GM23338 (cell line): Measurements from ENCODE around the gene STRN3. TPM values are rescaled to one million over a fixed set of nuclear protein-coding genes. Genes with fewer than 3 reads are reported as not detected.

Experiments
- ATAC-seq: fragments of 200-7000 bp; cut with Tn5 transposase; 3 replicates; pipeline ENCODE4 v1.9.1; 2020
- DNase-seq: peaks from one replicate; pipeline ENCODE4 v3.0.0-alpha.2; 2015; ENCODE audit warnings: low spot score
- H2AFZ ChIP-seq: fragments of 200-600 bp; sonication (generic); 2 replicates; pipeline ENCODE4 v1.8.0; 2016; ENCODE audit warnings: antibody characterized with exemption, mild to moderate bottlenecking, moderate library complexity
- H3F3A ChIP-seq: fragments of 200-600 bp; sonication (generic); replicated peaks from 2 replicates; pipeline ENCODE4 v1.8.0; 2017; ENCODE audit warnings: antibody characterized with exemption, mixed run types, low read depth
- H3K27ac ChIP-seq: fragments of 200-600 bp; sonication (generic); 2 replicates; pipeline ENCODE4 v1.6.1; 2016; ENCODE audit warnings: low read depth
- H3K27me3 ChIP-seq: fragments of 200-600 bp; sonication (generic); 2 replicates; pipeline ENCODE4 v1.8.0; 2016; ENCODE audit warnings: mild to moderate bottlenecking, mixed run types, moderate library complexity; ENCODE audit not compliant: insufficient read depth
- H3K36me3 ChIP-seq: fragments of 200-600 bp; sonication (generic); 2 replicates; pipeline ENCODE4 v1.8.0; 2016; ENCODE audit warnings: mild to moderate bottlenecking; ENCODE audit not compliant: insufficient read depth
- H3K4me1 ChIP-seq: fragments of 200-600 bp; sonication (generic); 2 replicates; pipeline ENCODE4 v1.8.0; 2016; ENCODE audit warnings: mild to moderate bottlenecking, moderate library complexity; ENCODE audit not compliant: insufficient read depth
- H3K4me2 ChIP-seq: fragments of 200-600 bp; sonication (generic); 2 replicates; pipeline ENCODE4 v1.7.1; 2017; ENCODE audit warnings: mixed run types
- H3K4me3 ChIP-seq: fragments of 200-600 bp; sonication (generic); 2 replicates; pipeline ENCODE4 v1.6.1; 2016; ENCODE audit warnings: mixed run types
- H3K79me2 ChIP-seq: fragments of 200-600 bp; sonication (generic); replicated peaks from 2 replicates; pipeline ENCODE4 v1.8.0; 2017; ENCODE audit warnings: mild to moderate bottlenecking; ENCODE audit not compliant: insufficient read depth
- H3K9me2 ChIP-seq: fragments of 200-600 bp; sonication (generic); 2 replicates; pipeline ENCODE4 v1.8.0; 2017; ENCODE audit not compliant: insufficient read depth
- H4K20me1 ChIP-seq: fragments of 200-600 bp; sonication (generic); replicated peaks from 2 replicates; pipeline ENCODE4 v1.8.0; 2017; ENCODE audit warnings: mild to moderate bottlenecking; ENCODE audit not compliant: insufficient read depth
- H3K27ac Mint-ChIP-seq: 2 replicates; pipeline ENCODE4 v1.8.0; 2020; ENCODE audit warnings: inconsistent platforms, mild to moderate bottlenecking, moderate library complexity, mixed read lengths
- H3K27me3 Mint-ChIP-seq: 3 replicates; pipeline ENCODE4 v1.8.0; 2022; ENCODE audit warnings: low read depth, mild to moderate bottlenecking, moderate library complexity, mixed read lengths, inconsistent platforms; ENCODE audit not compliant: insufficient read depth, poor library complexity
- H3K36me3 Mint-ChIP-seq: 3 replicates; pipeline ENCODE4 v1.8.0; 2021; ENCODE audit warnings: low read depth, mild to moderate bottlenecking, inconsistent platforms, moderate library complexity, mixed read lengths
- H3K4me1 Mint-ChIP-seq: 3 replicates; pipeline ENCODE4 v1.8.0; 2020; ENCODE audit warnings: mild to moderate bottlenecking, inconsistent platforms, mixed read lengths
- H3K4me3 Mint-ChIP-seq: 3 replicates; pipeline ENCODE4 v1.8.0; 2021; ENCODE audit warnings: moderate library complexity, mild to moderate bottlenecking, inconsistent platforms, mixed read lengths
- H3K9me3 Mint-ChIP-seq: 3 replicates; pipeline ENCODE4 v1.8.0; 2020; ENCODE audit warnings: moderate library complexity, mild to moderate bottlenecking, inconsistent platforms, mixed read lengths
- EZH2 ChIP-seq: fragments of 200-600 bp; sonication (generic); IDR thresholded peaks from one replicate; pipeline ENCODE4 v1.8.0; 2017; ENCODE audit warnings: antibody characterized with exemption, mild to moderate bottlenecking, low read depth; ENCODE audit not compliant: unreplicated experiment
- EZH2phosphoT487 ChIP-seq: fragments of 200-600 bp; sonication (generic); IDR thresholded peaks from one replicate; pipeline ENCODE4 v1.8.1; 2018; ENCODE audit warnings: antibody characterized with exemption; ENCODE audit not compliant: unreplicated experiment
- NANOG ChIP-seq: IDR thresholded peaks from 2 replicates; pipeline ENCODE4 v1.6.1; 2016; ENCODE audit warnings: antibody characterized with exemption, borderline replicate concordance
- POLR2AphosphoS5 ChIP-seq: IDR thresholded peaks from 2 replicates; pipeline ENCODE4 v1.6.1; 2016; ENCODE audit warnings: antibody characterized with exemption, low read depth
- ZNF114 ChIP-seq: fragments of 250-450 bp; sonication (Bioruptor Pico); IDR thresholded peaks from 2 replicates; pipeline ENCODE4 v1.5.0; 2020; ENCODE audit warnings: mild to moderate bottlenecking, moderate library complexity
- ZNF331 ChIP-seq: fragments of 250-450 bp; sonication (Bioruptor Pico); IDR thresholded peaks from 2 replicates; pipeline ENCODE4 v1.5.0; 2020; ENCODE audit warnings: low read depth, mild to moderate bottlenecking, moderate library complexity
- polyA plus RNA-seq: library from polyadenylated mRNA; unstranded; fragments of >200 nt; fragmentation: Nextera tagmentation; extraction: Ambion mirVana; gene quantifications from 2 replicates; pipeline ENCODE4 v1.2.1, GENCODE V29; 2016
- total RNA-seq: library from RNA; depleted of rRNA; stranded (reverse); fragments of >200 nt; shearing (Covaris generic); gene quantifications from 2 replicates; pipeline ENCODE4 v1.2.3, GENCODE V29; 2014
- TF ChIP-seq, protein P1 (sequence below): IDR thresholded peaks from 2 replicates; pipeline ENCODE4 v1.6.1; 2016; ENCODE audit warnings: antibody characterized with exemption
- TF ChIP-seq, protein P2 (sequence below), 2 experiments: fragments of 200-600 bp in 1 of 2; sonication (generic) in 1 of 2; conservative IDR thresholded peaks; 2 replicates each; pipeline versions ENCODE4 v1.5.1 to v1.6.1; 2016 to 2017; ENCODE audit warnings: antibody characterized with exemption in 2 of 2, low read depth in 2 of 2, mild to moderate bottlenecking in 2 of 2, moderate library complexity in 1 of 2
- TF ChIP-seq, protein P3 (sequence below): IDR thresholded peaks from one replicate; pipeline ENCODE4 v1.6.1; 2018; ENCODE audit warnings: antibody characterized with exemption; ENCODE audit not compliant: unreplicated experiment
- TF ChIP-seq, protein P4 (sequence below): fragments of 250-450 bp; sonication (Bioruptor Pico); IDR thresholded peaks from 2 replicates; pipeline ENCODE4 v1.5.0; 2020; ENCODE audit warnings: mild to moderate bottlenecking, moderate library complexity

Gene STRN3
- total and polyA plus RNA-seq, 2 experiments from 2014 or later = 35.0 to 40.6 TPM

DNA sequence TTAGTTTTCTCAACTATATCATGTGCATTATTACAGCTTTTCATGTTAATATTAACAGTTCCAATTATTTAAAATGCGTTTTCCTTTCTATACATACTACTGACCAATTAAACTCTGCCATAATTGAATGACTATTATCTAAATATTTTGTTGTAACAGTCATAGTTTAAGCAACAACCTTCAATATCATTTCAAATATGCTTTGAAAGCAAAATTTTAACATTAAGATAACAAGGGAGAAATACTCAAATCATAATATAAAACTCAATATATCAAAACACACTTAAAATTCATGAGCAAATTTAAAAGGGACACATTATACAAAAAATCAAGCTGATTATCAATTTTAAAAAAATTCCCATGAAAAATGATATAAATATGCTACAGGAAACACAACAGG, 111.4 kb downstream of the STRN3 start:
- H3K36me3 ChIP-seq = no peaks in the 10 kb centered on the region; the same call in 1 of the 2 replicates
- no peak overlapping the region for H3K4me2 ChIP-seq
- no peaks in the 10 kb centered on the region for H3K79me2 ChIP-seq
- H3K27me3 ChIP-seq = no peaks in the 10 kb centered on the region
- no peaks in the 10 kb centered on the region for H3K9me3 Mint-ChIP-seq
- DNase-seq (no peak), ATAC-seq (no peak)
- H3K4me1 Mint-ChIP-seq = no peaks in the 10 kb centered on the region
- H3K27me3 Mint-ChIP-seq = no peaks in the 10 kb centered on the region
- H3K27ac Mint-ChIP-seq = no peak overlapping the region
- H3K27ac ChIP-seq = no peak overlapping the region
- TF ChIP-seq EZH2phosphoT487 (no peak), ZNF331 (CRISPR knock-in tag) (no peak), ZNF114 (CRISPR knock-in tag) (no peak), POLR2AphosphoS5 (no peak), NANOG (no peak)
- TF ChIP-seq, protein P1, sequence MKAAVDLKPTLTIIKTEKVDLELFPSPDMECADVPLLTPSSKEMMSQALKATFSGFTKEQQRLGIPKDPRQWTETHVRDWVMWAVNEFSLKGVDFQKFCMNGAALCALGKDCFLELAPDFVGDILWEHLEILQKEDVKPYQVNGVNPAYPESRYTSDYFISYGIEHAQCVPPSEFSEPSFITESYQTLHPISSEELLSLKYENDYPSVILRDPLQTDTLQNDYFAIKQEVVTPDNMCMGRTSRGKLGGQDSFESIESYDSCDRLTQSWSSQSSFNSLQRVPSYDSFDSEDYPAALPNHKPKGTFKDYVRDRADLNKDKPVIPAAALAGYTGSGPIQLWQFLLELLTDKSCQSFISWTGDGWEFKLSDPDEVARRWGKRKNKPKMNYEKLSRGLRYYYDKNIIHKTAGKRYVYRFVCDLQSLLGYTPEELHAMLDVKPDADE = no peak
- TF ChIP-seq, protein P2, sequence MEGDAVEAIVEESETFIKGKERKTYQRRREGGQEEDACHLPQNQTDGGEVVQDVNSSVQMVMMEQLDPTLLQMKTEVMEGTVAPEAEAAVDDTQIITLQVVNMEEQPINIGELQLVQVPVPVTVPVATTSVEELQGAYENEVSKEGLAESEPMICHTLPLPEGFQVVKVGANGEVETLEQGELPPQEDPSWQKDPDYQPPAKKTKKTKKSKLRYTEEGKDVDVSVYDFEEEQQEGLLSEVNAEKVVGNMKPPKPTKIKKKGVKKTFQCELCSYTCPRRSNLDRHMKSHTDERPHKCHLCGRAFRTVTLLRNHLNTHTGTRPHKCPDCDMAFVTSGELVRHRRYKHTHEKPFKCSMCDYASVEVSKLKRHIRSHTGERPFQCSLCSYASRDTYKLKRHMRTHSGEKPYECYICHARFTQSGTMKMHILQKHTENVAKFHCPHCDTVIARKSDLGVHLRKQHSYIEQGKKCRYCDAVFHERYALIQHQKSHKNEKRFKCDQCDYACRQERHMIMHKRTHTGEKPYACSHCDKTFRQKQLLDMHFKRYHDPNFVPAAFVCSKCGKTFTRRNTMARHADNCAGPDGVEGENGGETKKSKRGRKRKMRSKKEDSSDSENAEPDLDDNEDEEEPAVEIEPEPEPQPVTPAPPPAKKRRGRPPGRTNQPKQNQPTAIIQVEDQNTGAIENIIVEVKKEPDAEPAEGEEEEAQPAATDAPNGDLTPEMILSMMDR (conservative IDR thresholded peaks at IDR 0.05; ENCODE audit: low read depth in 2 of 2) = no peak
- TF ChIP-seq, protein P3, sequence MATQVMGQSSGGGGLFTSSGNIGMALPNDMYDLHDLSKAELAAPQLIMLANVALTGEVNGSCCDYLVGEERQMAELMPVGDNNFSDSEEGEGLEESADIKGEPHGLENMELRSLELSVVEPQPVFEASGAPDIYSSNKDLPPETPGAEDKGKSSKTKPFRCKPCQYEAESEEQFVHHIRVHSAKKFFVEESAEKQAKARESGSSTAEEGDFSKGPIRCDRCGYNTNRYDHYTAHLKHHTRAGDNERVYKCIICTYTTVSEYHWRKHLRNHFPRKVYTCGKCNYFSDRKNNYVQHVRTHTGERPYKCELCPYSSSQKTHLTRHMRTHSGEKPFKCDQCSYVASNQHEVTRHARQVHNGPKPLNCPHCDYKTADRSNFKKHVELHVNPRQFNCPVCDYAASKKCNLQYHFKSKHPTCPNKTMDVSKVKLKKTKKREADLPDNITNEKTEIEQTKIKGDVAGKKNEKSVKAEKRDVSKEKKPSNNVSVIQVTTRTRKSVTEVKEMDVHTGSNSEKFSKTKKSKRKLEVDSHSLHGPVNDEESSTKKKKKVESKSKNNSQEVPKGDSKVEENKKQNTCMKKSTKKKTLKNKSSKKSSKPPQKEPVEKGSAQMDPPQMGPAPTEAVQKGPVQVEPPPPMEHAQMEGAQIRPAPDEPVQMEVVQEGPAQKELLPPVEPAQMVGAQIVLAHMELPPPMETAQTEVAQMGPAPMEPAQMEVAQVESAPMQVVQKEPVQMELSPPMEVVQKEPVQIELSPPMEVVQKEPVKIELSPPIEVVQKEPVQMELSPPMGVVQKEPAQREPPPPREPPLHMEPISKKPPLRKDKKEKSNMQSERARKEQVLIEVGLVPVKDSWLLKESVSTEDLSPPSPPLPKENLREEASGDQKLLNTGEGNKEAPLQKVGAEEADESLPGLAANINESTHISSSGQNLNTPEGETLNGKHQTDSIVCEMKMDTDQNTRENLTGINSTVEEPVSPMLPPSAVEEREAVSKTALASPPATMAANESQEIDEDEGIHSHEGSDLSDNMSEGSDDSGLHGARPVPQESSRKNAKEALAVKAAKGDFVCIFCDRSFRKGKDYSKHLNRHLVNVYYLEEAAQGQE = no peak
- H3K36me3 Mint-ChIP-seq = peaks cover 18% of the 10 kb centered on the region; the same call in 2 of the 3 replicates
- H3F3A ChIP-seq = no peaks in the 10 kb centered on the region
- H2AFZ ChIP-seq = no peak overlapping the region
- H3K4me3 Mint-ChIP-seq = no peak overlapping the region
- H3K4me3 ChIP-seq = no peak overlapping the region
- no peaks in the 10 kb centered on the region for H4K20me1 ChIP-seq
- no peaks in the 10 kb centered on the region for H3K4me1 ChIP-seq
- H3K9me2 ChIP-seq = no peaks in the 10 kb centered on the region

DNA sequence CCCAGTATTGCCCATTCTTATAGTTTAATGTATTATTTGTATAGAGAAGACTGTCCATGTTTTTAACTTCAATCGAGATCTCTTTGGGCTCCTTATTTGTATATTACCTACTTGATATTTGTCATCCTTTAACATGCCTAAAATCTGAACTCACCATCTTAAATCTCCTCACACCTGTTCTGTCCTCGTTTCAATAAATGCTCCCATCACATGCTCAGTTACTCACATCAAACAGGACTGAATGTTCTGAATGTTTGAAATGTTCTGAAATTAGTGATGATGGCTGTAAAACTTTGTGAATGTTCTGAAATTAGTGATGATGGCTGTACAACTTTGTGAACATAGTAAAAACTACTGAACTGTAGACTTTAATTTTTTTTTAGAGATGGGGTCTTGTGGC, 117.4 kb downstream of the STRN3 start:
- Mint-ChIP-seq H3K4me1 (no peaks in the 10 kb centered on the region), H3K27ac (no peak overlapping the region), H3K4me3 (no peak overlapping the region), H3K9me3 (no peaks in the 10 kb centered on the region), H3K27me3 (no peaks in the 10 kb centered on the region), H3K36me3 (peaks cover 28% of the 10 kb centered on the region)
- DNase-seq (no peak), ATAC-seq (no peak)
- Histone ChIP-seq H3K27ac (no peak overlapping the region), H3K4me3 (no peak overlapping the region), H2AFZ (no peak overlapping the region), H3K9me2 (no peaks in the 10 kb centered on the region), H3K4me2 (no peak overlapping the region), H3K79me2 (no peaks in the 10 kb centered on the region), H3K4me1 (no peaks in the 10 kb centered on the region), H4K20me1 (no peaks in the 10 kb centered on the region), H3K36me3 (peaks cover 9% of the 10 kb centered on the region), H3K27me3 (no peaks in the 10 kb centered on the region), H3F3A (no peaks in the 10 kb centered on the region)
- TF ChIP-seq, protein P4, sequence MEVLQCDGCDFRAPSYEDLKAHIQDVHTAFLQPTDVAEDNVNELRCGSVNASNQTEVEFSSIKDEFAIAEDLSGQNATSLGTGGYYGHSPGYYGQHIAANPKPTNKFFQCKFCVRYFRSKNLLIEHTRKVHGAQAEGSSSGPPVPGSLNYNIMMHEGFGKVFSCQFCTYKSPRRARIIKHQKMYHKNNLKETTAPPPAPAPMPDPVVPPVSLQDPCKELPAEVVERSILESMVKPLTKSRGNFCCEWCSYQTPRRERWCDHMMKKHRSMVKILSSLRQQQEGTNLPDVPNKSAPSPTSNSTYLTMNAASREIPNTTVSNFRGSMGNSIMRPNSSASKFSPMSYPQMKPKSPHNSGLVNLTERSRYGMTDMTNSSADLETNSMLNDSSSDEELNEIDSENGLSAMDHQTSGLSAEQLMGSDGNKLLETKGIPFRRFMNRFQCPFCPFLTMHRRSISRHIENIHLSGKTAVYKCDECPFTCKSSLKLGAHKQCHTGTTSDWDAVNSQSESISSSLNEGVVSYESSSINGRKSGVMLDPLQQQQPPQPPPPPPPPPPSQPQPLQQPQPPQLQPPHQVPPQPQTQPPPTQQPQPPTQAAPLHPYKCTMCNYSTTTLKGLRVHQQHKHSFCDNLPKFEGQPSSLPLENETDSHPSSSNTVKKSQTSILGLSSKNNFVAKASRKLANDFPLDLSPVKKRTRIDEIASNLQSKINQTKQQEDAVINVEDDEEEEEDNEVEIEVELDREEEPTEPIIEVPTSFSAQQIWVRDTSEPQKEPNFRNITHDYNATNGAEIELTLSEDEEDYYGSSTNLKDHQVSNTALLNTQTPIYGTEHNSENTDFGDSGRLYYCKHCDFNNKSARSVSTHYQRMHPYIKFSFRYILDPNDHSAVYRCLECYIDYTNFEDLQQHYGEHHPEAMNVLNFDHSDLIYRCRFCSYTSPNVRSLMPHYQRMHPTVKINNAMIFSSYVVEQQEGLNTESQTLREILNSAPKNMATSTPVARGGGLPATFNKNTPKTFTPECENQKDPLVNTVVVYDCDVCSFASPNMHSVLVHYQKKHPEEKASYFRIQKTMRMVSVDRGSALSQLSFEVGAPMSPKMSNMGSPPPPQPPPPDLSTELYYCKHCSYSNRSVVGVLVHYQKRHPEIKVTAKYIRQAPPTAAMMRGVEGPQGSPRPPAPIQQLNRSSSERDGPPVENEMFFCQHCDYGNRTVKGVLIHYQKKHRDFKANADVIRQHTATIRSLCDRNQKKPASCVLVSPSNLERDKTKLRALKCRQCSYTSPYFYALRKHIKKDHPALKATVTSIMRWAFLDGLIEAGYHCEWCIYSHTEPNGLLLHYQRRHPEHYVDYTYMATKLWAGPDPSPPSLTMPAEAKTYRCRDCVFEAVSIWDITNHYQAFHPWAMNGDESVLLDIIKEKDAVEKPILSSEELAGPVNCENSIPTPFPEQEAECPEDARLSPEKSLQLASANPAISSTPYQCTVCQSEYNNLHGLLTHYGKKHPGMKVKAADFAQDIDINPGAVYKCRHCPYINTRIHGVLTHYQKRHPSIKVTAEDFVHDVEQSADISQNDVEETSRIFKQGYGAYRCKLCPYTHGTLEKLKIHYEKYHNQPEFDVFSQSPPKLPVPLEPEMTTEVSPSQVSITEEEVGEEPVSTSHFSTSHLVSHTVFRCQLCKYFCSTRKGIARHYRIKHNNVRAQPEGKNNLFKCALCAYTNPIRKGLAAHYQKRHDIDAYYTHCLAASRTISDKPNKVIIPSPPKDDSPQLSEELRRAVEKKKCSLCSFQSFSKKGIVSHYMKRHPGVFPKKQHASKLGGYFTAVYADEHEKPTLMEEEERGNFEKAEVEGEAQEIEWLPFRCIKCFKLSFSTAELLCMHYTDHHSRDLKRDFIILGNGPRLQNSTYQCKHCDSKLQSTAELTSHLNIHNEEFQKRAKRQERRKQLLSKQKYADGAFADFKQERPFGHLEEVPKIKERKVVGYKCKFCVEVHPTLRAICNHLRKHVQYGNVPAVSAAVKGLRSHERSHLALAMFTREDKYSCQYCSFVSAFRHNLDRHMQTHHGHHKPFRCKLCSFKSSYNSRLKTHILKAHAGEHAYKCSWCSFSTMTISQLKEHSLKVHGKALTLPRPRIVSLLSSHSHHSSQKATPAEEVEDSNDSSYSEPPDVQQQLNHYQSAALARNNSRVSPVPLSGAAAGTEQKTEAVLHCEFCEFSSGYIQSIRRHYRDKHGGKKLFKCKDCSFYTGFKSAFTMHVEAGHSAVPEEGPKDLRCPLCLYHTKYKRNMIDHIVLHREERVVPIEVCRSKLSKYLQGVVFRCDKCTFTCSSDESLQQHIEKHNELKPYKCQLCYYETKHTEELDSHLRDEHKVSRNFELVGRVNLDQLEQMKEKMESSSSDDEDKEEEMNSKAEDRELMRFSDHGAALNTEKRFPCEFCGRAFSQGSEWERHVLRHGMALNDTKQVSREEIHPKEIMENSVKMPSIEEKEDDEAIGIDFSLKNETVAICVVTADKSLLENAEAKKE (CRISPR knock-in tag) = no peak
- TF ChIP-seq ZNF331 (CRISPR knock-in tag) (no peak), EZH2 (no peak)
